GM19238 (cell line): ENCODE data around the gene TPRG1L.

ENCODE experiments used
- DNase-seq: peaks from one replicate; pipeline ENCODE4 v3.0.0; 2011; ENCODE audit warnings: low spot score; ENCODE audit not compliant: insufficient read length

Gene TPRG1L

GRCh38 chr1:3645247-3645646 is 20.4 kb downstream of the TPRG1L start:
- DNase-seq: no peak

GRCh38 chr1:3645666-3646355 is 21.0 kb downstream of the TPRG1L start:
- no peak for DNase-seq

GRCh38 chr1:3646596-3646995 is 21.8 kb downstream of the TPRG1L start:
- DNase-seq: no peak

- peak; percentile 99 for DNase-seq
Measured at GRCh38 chr1:3649342-3650247, 24.8 kb downstream of the TPRG1L start, which contains the start of gene WRAP73. Gene WRAP73, minus strand, starts transcription at chr1:3650103. Its CDS starts 104 bp downstream, at chr1:3649999.

- no peak for DNase-seq
Measured at GRCh38 chr1:3650248-3651025, 25.6 kb downstream of the TPRG1L start.

GRCh38 chr1:3651026-3651929 is 26.5 kb downstream of the TPRG1L start:
- no peak for DNase-seq

GRCh38 chr1:3651930-3652547 is 27.2 kb downstream of the TPRG1L start, which contains the start of gene TP73:
Gene TP73, plus strand, starts transcription at chr1:3652516. Its CDS starts 29,850 bp downstream, at chr1:3682366.
- DNase-seq: peak; percentile 42

GRCh38 chr1:3652548-3653285 is 27.9 kb downstream of the TPRG1L start:
- DNase-seq: no peak

GRCh38 chr1:3653286-3653618 is 28.4 kb downstream of the TPRG1L start:
- DNase-seq: no peak

- no peak for DNase-seq
Measured at GRCh38 chr1:3654549-3655281, 29.9 kb downstream of the TPRG1L start.

- peak; percentile 74 for DNase-seq
Measured at GRCh38 chr1:3656450-3657095, 31.8 kb downstream of the TPRG1L start.

- DNase-seq: no peak
Measured at GRCh38 chr1:3657096-3657475, 32.3 kb downstream of the TPRG1L start.

GRCh38 chr1:3657578-3658230 is 32.9 kb downstream of the TPRG1L start:
- DNase-seq: no peak

GRCh38 chr1:3658231-3658615 is 33.4 kb downstream of the TPRG1L start:
- no peak for DNase-seq

GRCh38 chr1:3659093-3659492 is 34.3 kb downstream of the TPRG1L start:
- DNase-seq: no peak

GRCh38 chr1:3660704-3661103 is 35.9 kb downstream of the TPRG1L start:
- no peak for DNase-seq

GRCh38 chr1:3661631-3662030 is 36.8 kb downstream of the TPRG1L start:
- no peak for DNase-seq
